ENCODE results near the gene DHX15.

Gene DHX15

DNA sequence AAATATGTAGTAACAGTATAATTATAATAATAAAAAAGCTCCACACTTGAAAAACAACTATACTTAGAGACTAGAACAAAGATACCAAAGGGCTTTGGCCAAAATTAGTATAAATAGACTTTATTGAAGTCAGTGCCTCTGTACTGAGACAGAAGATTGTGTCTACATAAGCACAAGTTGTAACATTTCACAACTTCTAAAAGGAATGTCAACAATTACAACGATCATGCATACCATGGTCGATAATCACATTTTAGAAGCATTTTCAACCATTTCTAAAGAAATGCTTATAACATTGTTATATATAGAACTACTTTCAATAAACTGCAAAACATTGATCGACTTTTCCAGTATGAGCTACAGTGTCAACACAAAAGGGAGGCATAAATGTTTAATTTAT lies 57.0 kb downstream of the DHX15 start:
- no peak overlapping the region for H3K27ac Mint-ChIP-seq
- H3K4me3 Mint-ChIP-seq = no peak overlapping the region
- H3K36me3 Mint-ChIP-seq (ENCODE audit: low read depth) = peaks cover 87% of the 10 kb centered on the region
- H3K9me3 Mint-ChIP-seq = no peaks in the 10 kb centered on the region
- H3K27me3 Mint-ChIP-seq (ENCODE audit: low read depth) = no peaks in the 10 kb centered on the region
- TF ChIP-seq, protein P1, sequence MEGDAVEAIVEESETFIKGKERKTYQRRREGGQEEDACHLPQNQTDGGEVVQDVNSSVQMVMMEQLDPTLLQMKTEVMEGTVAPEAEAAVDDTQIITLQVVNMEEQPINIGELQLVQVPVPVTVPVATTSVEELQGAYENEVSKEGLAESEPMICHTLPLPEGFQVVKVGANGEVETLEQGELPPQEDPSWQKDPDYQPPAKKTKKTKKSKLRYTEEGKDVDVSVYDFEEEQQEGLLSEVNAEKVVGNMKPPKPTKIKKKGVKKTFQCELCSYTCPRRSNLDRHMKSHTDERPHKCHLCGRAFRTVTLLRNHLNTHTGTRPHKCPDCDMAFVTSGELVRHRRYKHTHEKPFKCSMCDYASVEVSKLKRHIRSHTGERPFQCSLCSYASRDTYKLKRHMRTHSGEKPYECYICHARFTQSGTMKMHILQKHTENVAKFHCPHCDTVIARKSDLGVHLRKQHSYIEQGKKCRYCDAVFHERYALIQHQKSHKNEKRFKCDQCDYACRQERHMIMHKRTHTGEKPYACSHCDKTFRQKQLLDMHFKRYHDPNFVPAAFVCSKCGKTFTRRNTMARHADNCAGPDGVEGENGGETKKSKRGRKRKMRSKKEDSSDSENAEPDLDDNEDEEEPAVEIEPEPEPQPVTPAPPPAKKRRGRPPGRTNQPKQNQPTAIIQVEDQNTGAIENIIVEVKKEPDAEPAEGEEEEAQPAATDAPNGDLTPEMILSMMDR (IDR thresholded peaks at IDR 0.05; ENCODE audit: unreplicated experiment in 3 of 3) = no peak
- H3K4me1 Mint-ChIP-seq = no peaks in the 10 kb centered on the region

DNA sequence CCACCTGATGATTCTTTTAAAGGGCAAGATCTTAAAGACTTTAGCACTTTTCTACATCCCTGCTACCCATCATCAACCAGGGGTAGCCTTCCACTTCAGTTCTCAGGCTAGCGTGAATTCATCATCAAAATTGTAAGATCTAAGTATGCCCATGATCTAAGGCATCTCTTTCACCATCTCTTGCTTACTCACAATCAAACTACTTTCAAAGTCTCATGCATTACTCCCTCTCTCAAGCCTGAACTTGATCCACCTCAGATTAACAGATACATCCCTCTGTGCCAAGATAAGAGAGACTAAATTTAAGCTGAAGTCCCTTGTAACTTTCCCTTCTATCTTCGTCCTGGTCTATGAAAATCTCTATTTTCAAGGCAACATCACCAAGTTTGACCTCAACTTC lies 62.8 kb downstream of the DHX15 start:
- no peaks in the 10 kb centered on the region for H3K4me1 Mint-ChIP-seq
- H3K27me3 Mint-ChIP-seq (ENCODE audit: low read depth) = no peaks in the 10 kb centered on the region
- TF ChIP-seq, protein P1 (IDR thresholded peaks at IDR 0.05; ENCODE audit: unreplicated experiment in 3 of 3) = no peak
- H3K4me3 Mint-ChIP-seq = no peak overlapping the region
- H3K9me3 Mint-ChIP-seq = no peaks in the 10 kb centered on the region
- H3K36me3 Mint-ChIP-seq (ENCODE audit: low read depth) = peaks cover 79% of the 10 kb centered on the region
- peak overlapping the region in 1 of 3 experiments; percentile 2 for H3K27ac Mint-ChIP-seq

DNA sequence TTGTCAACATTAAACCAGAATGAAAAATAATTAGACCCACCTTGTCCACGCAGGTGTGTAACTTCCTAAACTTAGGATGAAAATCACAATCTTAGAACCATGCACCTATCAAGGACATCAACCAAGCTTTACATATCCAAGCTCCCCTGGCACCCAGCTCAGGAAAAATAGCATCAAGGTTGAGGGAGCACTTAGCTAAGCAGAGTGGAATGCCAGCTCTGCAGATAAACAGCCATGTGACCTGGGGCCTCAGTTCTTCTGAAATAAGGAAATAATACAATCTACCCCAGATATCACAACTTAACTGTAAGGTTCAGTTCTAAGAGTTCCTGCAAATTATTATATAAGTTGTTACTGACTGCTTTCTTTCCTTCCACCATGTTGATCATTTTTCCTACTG lies 64.7 kb downstream of the DHX15 start:
- TF ChIP-seq, protein P1 (IDR thresholded peaks at IDR 0.05; ENCODE audit: unreplicated experiment in 3 of 3) = no peak
- peaks cover 75% of the 10 kb centered on the region for H3K36me3 Mint-ChIP-seq (ENCODE audit: low read depth)
- H3K27ac Mint-ChIP-seq = peak overlapping the region; percentile 1 to 53 (median 4)
- no peaks in the 10 kb centered on the region for H3K4me1 Mint-ChIP-seq
- no peaks in the 10 kb centered on the region for H3K27me3 Mint-ChIP-seq (ENCODE audit: low read depth)
- no peaks in the 10 kb centered on the region for H3K9me3 Mint-ChIP-seq
- H3K4me3 Mint-ChIP-seq = no peak overlapping the region

DNA sequence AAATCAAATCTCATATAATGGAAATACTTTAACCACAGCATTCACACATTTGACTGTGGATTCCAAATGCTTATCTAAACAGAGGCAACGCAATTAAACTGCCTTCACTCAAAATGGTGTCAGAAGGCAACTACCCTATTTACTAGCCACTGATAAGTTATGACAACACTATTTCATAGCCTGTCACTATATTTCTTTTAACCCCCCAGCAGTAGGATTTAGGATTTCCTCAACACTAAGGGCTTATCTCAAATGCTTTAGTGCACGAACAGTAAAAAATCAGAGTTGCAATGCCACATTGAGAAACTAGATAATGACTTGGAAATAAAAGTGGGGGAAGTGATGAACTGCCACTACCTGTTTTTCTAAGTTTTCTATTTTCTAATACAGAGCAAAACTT lies 66.7 kb downstream of the DHX15 start:
- no peaks in the 10 kb centered on the region for H3K9me3 Mint-ChIP-seq
- no peak overlapping the region for H3K27ac Mint-ChIP-seq
- no peak overlapping the region for H3K4me3 Mint-ChIP-seq
- peaks cover 65% of the 10 kb centered on the region for H3K36me3 Mint-ChIP-seq (ENCODE audit: low read depth)
- H3K27me3 Mint-ChIP-seq (ENCODE audit: low read depth) = no peaks in the 10 kb centered on the region
- TF ChIP-seq, protein P1 (IDR thresholded peaks at IDR 0.05; ENCODE audit: unreplicated experiment in 3 of 3) = no peak
- no peaks in the 10 kb centered on the region for H3K4me1 Mint-ChIP-seq

DNA sequence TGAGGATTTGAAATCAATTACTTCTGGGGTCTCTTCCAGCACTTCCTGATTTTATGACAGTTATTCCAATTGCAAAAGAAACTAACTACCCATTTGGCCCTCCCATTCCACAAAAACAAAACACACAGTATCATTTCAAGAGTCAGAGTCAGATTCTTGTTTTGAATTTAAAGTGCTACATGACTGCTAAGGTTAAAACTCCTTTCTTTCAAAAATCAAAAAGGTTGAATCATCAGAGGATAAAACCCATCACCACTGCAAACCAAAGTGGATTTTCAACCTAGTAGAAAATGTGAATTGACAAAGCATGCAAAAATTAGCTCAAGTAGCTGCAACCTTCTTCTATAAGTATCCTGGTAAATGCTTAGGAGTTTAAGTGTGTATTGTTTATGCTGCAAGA lies 67.4 kb downstream of the DHX15 start:
- no peaks in the 10 kb centered on the region for H3K4me1 Mint-ChIP-seq
- peak overlapping the region in 1 of 3 experiments; percentile 37 for H3K27ac Mint-ChIP-seq
- peaks cover 58% of the 10 kb centered on the region for H3K36me3 Mint-ChIP-seq (ENCODE audit: low read depth)
- TF ChIP-seq, protein P1 (IDR thresholded peaks at IDR 0.05; ENCODE audit: unreplicated experiment in 3 of 3) = no peak
- no peak overlapping the region for H3K4me3 Mint-ChIP-seq
- H3K27me3 Mint-ChIP-seq (ENCODE audit: low read depth) = no peaks in the 10 kb centered on the region
- no peaks in the 10 kb centered on the region for H3K9me3 Mint-ChIP-seq

DNA sequence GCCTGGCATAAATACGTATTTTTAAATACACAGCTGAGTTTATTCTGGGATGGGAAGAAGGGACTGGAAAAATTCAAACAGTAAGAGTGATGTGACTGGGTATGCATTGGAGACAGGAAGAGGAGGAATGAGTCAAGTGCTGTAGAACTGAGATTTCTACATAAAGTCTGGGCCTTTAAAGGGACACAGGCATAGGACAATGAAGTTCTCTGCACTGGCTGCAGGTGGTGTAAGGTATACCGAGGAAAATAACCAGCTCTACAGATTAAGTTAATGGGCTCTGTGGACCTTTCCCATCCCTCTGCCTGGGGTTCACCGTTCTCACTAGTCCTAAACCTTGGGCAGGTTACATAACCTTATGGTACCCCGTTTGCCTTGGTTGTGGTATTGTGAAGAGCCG lies 68.7 kb downstream of the DHX15 start:
- H3K4me3 Mint-ChIP-seq = no peak overlapping the region
- H3K36me3 Mint-ChIP-seq (ENCODE audit: low read depth) = peaks cover 49% of the 10 kb centered on the region
- TF ChIP-seq, protein P1 (IDR thresholded peaks at IDR 0.05; ENCODE audit: unreplicated experiment in 3 of 3) = no peak
- no peaks in the 10 kb centered on the region for H3K9me3 Mint-ChIP-seq
- no peaks in the 10 kb centered on the region for H3K27me3 Mint-ChIP-seq (ENCODE audit: low read depth)
- H3K27ac Mint-ChIP-seq = no peak overlapping the region
- H3K4me1 Mint-ChIP-seq = no peaks in the 10 kb centered on the region
